GM18907 (cell line): ENCODE measurements around the gene SYT8.
"Not testable (repeated sequence)": the region's sequence is repeated elsewhere in the genome, so short reads cannot be mapped to it uniquely, and the experiment has no call there.

Experiments
- ATAC-seq: cut with Tn5 transposase; IDR thresholded peaks from one replicate; pipeline ENCODE4 v1.9.1; 2021; ENCODE audit warnings: mild to moderate bottlenecking, moderate library complexity; ENCODE audit not compliant: unreplicated experiment

The SYT8 gene

DNA sequence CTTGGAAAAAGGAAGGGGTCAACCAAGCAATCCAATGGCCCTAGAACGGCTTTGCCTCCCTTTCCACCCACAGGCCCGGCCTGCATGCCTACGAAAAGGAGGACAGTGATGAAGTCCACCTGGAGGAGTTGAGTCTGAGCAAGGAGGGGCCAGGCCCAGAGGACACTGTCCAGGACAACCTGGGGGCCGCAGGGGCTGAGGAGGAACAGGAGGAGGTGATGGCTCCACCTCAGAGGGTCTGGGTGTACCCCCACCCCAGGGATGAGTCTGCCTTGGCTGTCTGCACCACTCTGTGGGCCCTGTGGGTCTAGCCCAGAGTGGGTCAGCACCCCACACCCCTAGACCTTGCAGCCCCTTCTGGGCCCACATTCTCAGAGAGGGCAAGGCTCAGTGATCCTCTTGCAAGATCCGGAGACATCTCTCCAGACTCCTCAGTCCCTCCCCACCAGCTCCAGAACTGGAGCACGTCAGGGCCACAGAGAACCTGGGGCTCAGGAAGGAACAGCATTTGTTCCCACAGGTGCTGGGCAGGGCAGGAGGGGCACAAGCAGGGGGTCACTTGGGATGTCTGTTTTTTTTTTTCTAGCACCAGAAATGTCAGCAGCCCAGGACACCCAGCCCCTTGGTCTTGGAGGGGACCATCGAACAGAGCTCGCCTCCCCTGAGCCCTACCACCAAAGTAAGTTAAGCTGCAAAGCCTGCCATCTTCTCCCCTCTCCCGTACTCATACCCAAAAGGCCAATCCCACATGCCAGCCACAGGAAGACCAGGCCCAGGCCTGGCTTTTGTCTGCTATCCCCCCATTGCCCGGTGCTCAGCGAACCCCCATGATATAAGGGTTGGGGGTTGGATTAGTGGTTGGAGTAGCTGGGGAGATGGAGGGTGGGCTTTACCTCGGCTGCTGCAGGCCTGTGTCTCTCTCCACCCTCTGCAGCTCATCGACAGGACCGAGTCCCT is 48.8 kb downstream of the SYT8 start:
- no peak for ATAC-seq

DNA sequence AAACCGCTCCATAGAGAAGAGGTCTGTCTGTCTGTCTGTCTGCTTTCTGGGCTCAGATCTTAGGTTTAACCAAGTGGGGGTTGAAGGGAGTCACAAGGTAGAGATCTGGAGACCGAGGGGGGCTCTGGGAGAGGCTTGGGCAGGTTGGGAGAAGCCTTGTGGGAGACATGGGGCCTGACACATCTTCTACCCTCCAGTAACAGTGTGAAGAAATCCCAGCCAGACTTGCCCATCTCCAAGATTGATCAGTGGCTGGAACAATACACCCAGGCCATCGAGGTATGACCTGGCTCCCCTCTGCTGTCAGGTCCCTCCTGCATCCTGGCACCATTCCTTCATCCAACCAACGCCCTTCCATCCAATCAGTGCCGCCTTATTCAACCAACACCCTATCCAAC is 49.5 kb downstream of the SYT8 start:
- ATAC-seq: no peak

DNA sequence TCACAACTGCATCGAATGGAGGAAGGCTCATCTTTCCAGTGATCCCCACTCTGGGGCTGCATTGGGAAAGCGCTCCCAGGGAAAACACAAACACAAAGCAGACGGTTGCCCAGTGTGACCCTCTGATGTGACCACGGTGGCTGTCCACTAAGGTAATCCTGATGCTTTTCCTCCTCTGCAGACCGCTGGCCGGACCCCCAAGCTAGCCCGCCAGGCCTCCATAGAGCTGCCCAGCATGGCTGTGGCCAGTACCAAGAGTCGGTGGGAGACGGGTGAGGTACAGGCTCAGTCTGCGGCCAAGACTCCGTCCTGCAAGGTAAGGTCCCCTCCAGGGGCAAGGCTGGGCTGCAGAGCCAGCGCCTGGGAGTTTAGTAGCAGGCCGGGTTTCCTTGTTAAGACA is 51.8 kb downstream of the SYT8 start:
- not testable (repeated sequence) for ATAC-seq
